Measurements from ENCODE around the gene SLC6A3. TPM values are rescaled to one million over a fixed set of nuclear protein-coding genes. Genes with fewer than 3 reads are reported as not detected.

SLC6A3 gene
- total and polyA plus RNA-seq, 2 donors (not counting 1 experiment from before 2014, with no cell fraction given) = 0.01 to 0.15 TPM

- no peaks in the 10 kb centered on the region for H3K36me3 ChIP-seq (replicated peaks in 1 of 2; ENCODE audit: control extremely low read depth in 1 of 2, control insufficient read depth in 1 of 2, extremely low read depth in 1 of 2, insufficient read depth in 2 of 2, low read length in 1 of 2)
- Mint-ChIP-seq H3K27ac (no peak overlapping the region), H3K4me3 (no peak overlapping the region), H3K27me3 (no peaks in the 10 kb centered on the region), H3K4me1 (peaks cover 11% of the 10 kb centered on the region), H3K9me3 (ENCODE audit: insufficient read depth) (no peaks in the 10 kb centered on the region)
- POLR2A ChIA-PET = no interaction called here
- no peaks in the 10 kb centered on the region for H3K9me3 ChIP-seq (ENCODE audit: control extremely low read depth in 1 of 3, control insufficient read depth in 2 of 3, insufficient read depth in 1 of 3, low read length in 2 of 3)
- CTCF ChIA-PET = no interaction called here
- no peak overlapping the region for H3K27ac ChIP-seq (ENCODE audit: low read length in 2 of 2)
- H4K20me1 ChIP-seq (ENCODE audit: control insufficient read depth, insufficient read depth, low read length, poor library complexity, severe bottlenecking) = no peaks in the 10 kb centered on the region
- no peak overlapping the region for H2AFZ ChIP-seq (ENCODE audit: insufficient read depth, low read depth, low read length, poor library complexity, severe bottlenecking)
- intact Hi-C loops (cut with micrococcal nuclease) = loop anchor here (10.0 kb wide), 1 partner anchor 136 kb away; no protein-coding TSS in a partner anchor
- ATAC-seq (ENCODE audit: low read depth) (no peak), DNase-seq (no peak)
- peaks cover 7 to 12% of the 10 kb centered on the region in 2 donors for H3K4me1 ChIP-seq (ENCODE audit: control insufficient read depth in 2 of 2, insufficient read depth in 2 of 2, low read length in 2 of 2)
- H3K4me3 ChIP-seq (ENCODE audit: control extremely low read depth in 1 of 5, extremely low read depth in 1 of 5, insufficient read depth in 1 of 5, low read depth in 2 of 5, low read length in 4 of 5) = no peak overlapping the region
- no peaks in the 10 kb centered on the region for H3K27me3 ChIP-seq (replicated peaks in 1 of 4; ENCODE audit: control extremely low read depth in 1 of 4, control insufficient read depth in 3 of 4, insufficient read depth in 4 of 4, low read length in 3 of 4)
- WGBS (ENCODE audit: insufficient coverage) = 70% methylated on average over 4 of the region's 12 CpGs
- no peak overlapping the region for H3K4me2 ChIP-seq (replicated peaks; ENCODE audit: low read depth, low read length, poor library complexity, severe bottlenecking)
- H3K79me2 ChIP-seq (ENCODE audit: control insufficient read depth, insufficient read depth, low read length) = peaks cover 12% of the 10 kb centered on the region
- no peak overlapping the region for H3K9ac ChIP-seq (ENCODE audit: low read length)
- no peak for TF ChIP-seq EZH2 (IDR thresholded peaks at IDR 0.05; ENCODE audit: borderline replicate concordance, insufficient read depth, low read depth, low read length, poor library complexity, severe bottlenecking)
- TF ChIP-seq, protein P1, sequence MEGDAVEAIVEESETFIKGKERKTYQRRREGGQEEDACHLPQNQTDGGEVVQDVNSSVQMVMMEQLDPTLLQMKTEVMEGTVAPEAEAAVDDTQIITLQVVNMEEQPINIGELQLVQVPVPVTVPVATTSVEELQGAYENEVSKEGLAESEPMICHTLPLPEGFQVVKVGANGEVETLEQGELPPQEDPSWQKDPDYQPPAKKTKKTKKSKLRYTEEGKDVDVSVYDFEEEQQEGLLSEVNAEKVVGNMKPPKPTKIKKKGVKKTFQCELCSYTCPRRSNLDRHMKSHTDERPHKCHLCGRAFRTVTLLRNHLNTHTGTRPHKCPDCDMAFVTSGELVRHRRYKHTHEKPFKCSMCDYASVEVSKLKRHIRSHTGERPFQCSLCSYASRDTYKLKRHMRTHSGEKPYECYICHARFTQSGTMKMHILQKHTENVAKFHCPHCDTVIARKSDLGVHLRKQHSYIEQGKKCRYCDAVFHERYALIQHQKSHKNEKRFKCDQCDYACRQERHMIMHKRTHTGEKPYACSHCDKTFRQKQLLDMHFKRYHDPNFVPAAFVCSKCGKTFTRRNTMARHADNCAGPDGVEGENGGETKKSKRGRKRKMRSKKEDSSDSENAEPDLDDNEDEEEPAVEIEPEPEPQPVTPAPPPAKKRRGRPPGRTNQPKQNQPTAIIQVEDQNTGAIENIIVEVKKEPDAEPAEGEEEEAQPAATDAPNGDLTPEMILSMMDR (IDR thresholded peaks at IDR 0.05) = no peak
Observed at GRCh38 chr5:1349246-1349645, 96.0 kb downstream of the SLC6A3 start.

- Histone ChIP-seq H3K27me3 (replicated peaks in 1 of 4; ENCODE audit: control extremely low read depth in 1 of 4, control insufficient read depth in 3 of 4, insufficient read depth in 4 of 4, low read length in 3 of 4) (no peaks in the 10 kb centered on the region), H3K4me2 (replicated peaks; ENCODE audit: low read depth, low read length, poor library complexity, severe bottlenecking) (no peak overlapping the region), H3K79me2 (ENCODE audit: control insufficient read depth, insufficient read depth, low read length) (peaks cover 16% of the 10 kb centered on the region), H3K27ac (ENCODE audit: low read length in 2 of 2) (no peak overlapping the region), H3K36me3 (replicated peaks in 1 of 2; ENCODE audit: control extremely low read depth in 1 of 2, control insufficient read depth in 1 of 2, extremely low read depth in 1 of 2, insufficient read depth in 2 of 2, low read length in 1 of 2) (no peaks in the 10 kb centered on the region), H4K20me1 (ENCODE audit: control insufficient read depth, insufficient read depth, low read length, poor library complexity, severe bottlenecking) (no peaks in the 10 kb centered on the region), H3K4me3 (ENCODE audit: control extremely low read depth in 1 of 5, extremely low read depth in 1 of 5, insufficient read depth in 1 of 5, low read depth in 2 of 5, low read length in 4 of 5) (no peak overlapping the region), H3K4me1 (ENCODE audit: control insufficient read depth in 2 of 2, insufficient read depth in 2 of 2, low read length in 2 of 2) (peaks cover 10 to 15% of the 10 kb centered on the region in 2 donors), H2AFZ (ENCODE audit: insufficient read depth, low read depth, low read length, poor library complexity, severe bottlenecking) (no peak overlapping the region), H3K9ac (ENCODE audit: low read length) (no peak overlapping the region), H3K9me3 (ENCODE audit: control extremely low read depth in 1 of 3, control insufficient read depth in 2 of 3, insufficient read depth in 1 of 3, low read length in 2 of 3) (no peaks in the 10 kb centered on the region)
- no peak for DNase-seq
- Mint-ChIP-seq H3K9me3 (ENCODE audit: insufficient read depth) (no peaks in the 10 kb centered on the region), H3K4me3 (no peak overlapping the region), H3K4me1 (peaks cover 14% of the 10 kb centered on the region), H3K27ac (no peak overlapping the region), H3K27me3 (no peaks in the 10 kb centered on the region)
- CTCF ChIA-PET = interaction anchor here (5.6 kb wide), 1 partner anchor 31 kb away, joined by 26 read pairs; no protein-coding TSS in a partner anchor
- no peak for TF ChIP-seq EZH2 (IDR thresholded peaks at IDR 0.05; ENCODE audit: borderline replicate concordance, insufficient read depth, low read depth, low read length, poor library complexity, severe bottlenecking)
- TF ChIP-seq, protein P1 (IDR thresholded peaks at IDR 0.05) = no peak
- WGBS (ENCODE audit: insufficient coverage) = no CpG with 5 or more reads among the region's 1 CpG
- no peak for ATAC-seq (ENCODE audit: low read depth)
- POLR2A ChIA-PET = no interaction called here
- intact Hi-C loops (cut with micrococcal nuclease) = loop anchor here (10.0 kb wide), 1 partner anchor 136 kb away; no protein-coding TSS in a partner anchor
Observed at GRCh38 chr5:1348986-1349245, 96.3 kb downstream of the SLC6A3 start.

Measured in B cell (primary cell).